GM18517 (cell line): Measurements from ENCODE around the gene FRZB.
A peak's percentile ranks its signal among the peaks of the same experiment; 100 is the strongest.

ENCODE experiments used
- ATAC-seq: cut with Tn5 transposase; IDR thresholded peaks from one replicate; pipeline ENCODE4 v1.9.1; 2021; ENCODE audit warnings: mild to moderate bottlenecking, moderate library complexity; ENCODE audit not compliant: unreplicated experiment

The FRZB gene

GRCh38 chr2:182807319-182807718 is 59.1 kb downstream of the FRZB start:
- ATAC-seq: no peak

GRCh38 chr2:182804128-182804527 is 62.3 kb downstream of the FRZB start:
- ATAC-seq: no peak

GRCh38 chr2:182798736-182799135 is 67.7 kb downstream of the FRZB start:
- ATAC-seq: no peak

- ATAC-seq: no peak
Observed at GRCh38 chr2:182792441-182792840, 74.0 kb downstream of the FRZB start.

- peak; percentile 63 for ATAC-seq
Observed at GRCh38 chr2:182784777-182785176, 81.7 kb downstream of the FRZB start.

GRCh38 chr2:182784058-182784706 is 82.3 kb downstream of the FRZB start:
- no peak for ATAC-seq
